ENCODE results near the gene NR1D1. TPM values are rescaled to one million over a fixed set of nuclear protein-coding genes. Genes with fewer than 3 reads are reported as not detected.
A peak's percentile ranks its signal among the peaks of the same experiment; 100 is the strongest.

Gene NR1D1
- total and polyA plus RNA-seq, 2 of the 13 experiments (the other 11 are each of a cell fraction or from before 2014, with no cell fraction given) = 2.1 to 2.7 TPM

DNA sequence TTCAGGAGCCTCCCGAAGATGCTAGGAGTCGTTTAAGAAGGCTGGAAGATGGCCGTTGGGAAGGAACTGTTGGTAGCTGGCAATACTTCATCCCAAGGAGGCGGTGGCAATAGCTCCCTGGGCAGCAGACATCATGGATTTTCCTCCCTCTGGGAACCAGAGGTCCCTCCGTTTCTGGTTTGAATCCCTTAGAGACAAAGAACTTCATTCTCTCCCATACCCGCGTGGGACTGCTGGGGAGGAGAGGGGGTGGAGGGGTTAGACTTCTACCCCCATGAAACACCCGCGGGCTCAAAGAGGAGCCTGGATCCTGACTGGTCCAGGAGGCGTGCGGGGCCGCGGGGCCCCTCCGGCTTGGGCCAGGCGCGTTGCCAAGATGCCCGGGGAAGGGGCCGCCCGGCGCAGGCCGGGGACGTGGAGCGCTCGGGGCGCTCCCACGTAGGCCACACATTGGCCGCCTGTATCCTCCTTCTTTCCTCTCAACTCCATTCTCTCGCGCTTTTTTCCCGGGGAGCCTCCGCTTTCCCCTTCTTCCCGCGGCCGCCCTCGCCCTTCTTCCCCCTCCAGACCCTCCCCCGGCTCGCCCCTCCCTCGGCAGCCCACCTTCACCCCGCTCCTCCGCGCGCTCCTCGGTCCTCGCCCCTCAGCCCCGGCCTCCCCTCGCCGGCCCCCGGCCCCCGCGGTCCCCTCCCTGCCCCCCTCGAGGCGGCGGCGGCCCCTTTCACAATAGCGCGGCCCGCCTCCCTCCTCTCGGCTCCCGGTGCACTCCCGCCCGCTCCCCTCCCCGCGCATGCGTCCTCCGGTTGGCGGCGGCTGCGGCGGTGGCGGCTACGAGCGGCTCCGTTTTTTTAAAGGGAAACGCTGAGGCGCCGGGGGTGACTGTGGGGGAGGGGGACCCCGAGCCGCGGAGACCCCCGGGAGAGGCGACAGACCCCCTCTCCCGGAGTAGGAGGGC is 21.1 kb upstream of the NR1D1 start, which contains the start of gene MSL1 (continued):
- TF ChIP-seq ZNF138 (CRISPR knock-in tag; IDR thresholded peaks at IDR 0.05; ENCODE audit: low read depth) (no peak), IKZF1 (IDR thresholded peaks at IDR 0.05) (no peak), THAP11 (CRISPR knock-in tag; IDR thresholded peaks at IDR 0.05) (no peak; the same call in 1 of the 2 replicates), POLR2AphosphoS5 (IDR thresholded peaks at IDR 0.05; ENCODE audit: low read depth, low read length) (peak; percentile 63; the same call in 1 of the 2 replicates), SIX1 (CRISPR knock-in tag; IDR thresholded peaks at IDR 0.05; ENCODE audit: borderline replicate concordance) (no peak), MEIS1 (CRISPR knock-in tag; IDR thresholded peaks at IDR 0.05; ENCODE audit: borderline replicate concordance) (no peak), ZFP82 (CRISPR knock-in tag; IDR thresholded peaks at IDR 0.05; ENCODE audit: borderline replicate concordance) (peak; percentile 66; the same call in 1 of the 2 replicates), DMAP1 (CRISPR knock-in tag; IDR thresholded peaks at IDR 0.05) (no peak), ZNF496 (CRISPR knock-in tag; IDR thresholded peaks at IDR 0.05; ENCODE audit: insufficient replicate concordance) (no peak), ZNF451 (CRISPR knock-in tag; IDR thresholded peaks at IDR 0.05) (no peak), PITX1 (CRISPR knock-in tag; IDR thresholded peaks at IDR 0.05) (peak; percentile 4; the same call in 1 of the 2 replicates), SOX5 (CRISPR knock-in tag; IDR thresholded peaks at IDR 0.05; ENCODE audit: borderline replicate concordance) (peak; percentile 12; the same call in 1 of the 2 replicates), ZNF350 (CRISPR knock-in tag; IDR thresholded peaks at IDR 0.05; ENCODE audit: borderline replicate concordance, low read depth) (no peak), RORA (CRISPR knock-in tag; IDR thresholded peaks at IDR 0.05) (no peak), TRIM24 (CRISPR knock-in tag; IDR thresholded peaks at IDR 0.05) (no peak)
- TF ChIP-seq, protein P1, sequence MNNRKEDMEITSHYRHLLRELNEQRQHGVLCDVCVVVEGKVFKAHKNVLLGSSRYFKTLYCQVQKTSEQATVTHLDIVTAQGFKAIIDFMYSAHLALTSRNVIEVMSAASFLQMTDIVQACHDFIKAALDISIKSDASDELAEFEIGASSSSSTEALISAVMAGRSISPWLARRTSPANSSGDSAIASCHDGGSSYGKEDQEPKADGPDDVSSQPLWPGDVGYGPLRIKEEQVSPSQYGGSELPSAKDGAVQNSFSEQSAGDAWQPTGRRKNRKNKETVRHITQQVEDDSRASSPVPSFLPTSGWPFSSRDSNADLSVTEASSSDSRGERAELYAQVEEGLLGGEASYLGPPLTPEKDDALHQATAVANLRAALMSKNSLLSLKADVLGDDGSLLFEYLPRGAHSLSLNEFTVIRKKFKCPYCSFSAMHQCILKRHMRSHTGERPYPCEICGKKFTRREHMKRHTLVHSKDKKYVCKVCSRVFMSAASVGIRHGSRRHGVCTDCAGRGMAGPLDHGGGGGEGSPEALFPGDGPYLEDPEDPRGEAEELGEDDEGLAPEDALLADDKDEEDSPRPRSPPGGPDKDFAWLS (CRISPR knock-in tag; IDR thresholded peaks at IDR 0.05; ENCODE audit: borderline replicate concordance) = no peak; the same call in 1 of the 2 replicates
- TF ChIP-seq, protein P2, sequence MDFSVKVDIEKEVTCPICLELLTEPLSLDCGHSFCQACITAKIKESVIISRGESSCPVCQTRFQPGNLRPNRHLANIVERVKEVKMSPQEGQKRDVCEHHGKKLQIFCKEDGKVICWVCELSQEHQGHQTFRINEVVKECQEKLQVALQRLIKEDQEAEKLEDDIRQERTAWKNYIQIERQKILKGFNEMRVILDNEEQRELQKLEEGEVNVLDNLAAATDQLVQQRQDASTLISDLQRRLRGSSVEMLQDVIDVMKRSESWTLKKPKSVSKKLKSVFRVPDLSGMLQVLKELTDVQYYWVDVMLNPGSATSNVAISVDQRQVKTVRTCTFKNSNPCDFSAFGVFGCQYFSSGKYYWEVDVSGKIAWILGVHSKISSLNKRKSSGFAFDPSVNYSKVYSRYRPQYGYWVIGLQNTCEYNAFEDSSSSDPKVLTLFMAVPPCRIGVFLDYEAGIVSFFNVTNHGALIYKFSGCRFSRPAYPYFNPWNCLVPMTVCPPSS (IDR thresholded peaks at IDR 0.05) = no peak
- TF ChIP-seq, protein P3, sequence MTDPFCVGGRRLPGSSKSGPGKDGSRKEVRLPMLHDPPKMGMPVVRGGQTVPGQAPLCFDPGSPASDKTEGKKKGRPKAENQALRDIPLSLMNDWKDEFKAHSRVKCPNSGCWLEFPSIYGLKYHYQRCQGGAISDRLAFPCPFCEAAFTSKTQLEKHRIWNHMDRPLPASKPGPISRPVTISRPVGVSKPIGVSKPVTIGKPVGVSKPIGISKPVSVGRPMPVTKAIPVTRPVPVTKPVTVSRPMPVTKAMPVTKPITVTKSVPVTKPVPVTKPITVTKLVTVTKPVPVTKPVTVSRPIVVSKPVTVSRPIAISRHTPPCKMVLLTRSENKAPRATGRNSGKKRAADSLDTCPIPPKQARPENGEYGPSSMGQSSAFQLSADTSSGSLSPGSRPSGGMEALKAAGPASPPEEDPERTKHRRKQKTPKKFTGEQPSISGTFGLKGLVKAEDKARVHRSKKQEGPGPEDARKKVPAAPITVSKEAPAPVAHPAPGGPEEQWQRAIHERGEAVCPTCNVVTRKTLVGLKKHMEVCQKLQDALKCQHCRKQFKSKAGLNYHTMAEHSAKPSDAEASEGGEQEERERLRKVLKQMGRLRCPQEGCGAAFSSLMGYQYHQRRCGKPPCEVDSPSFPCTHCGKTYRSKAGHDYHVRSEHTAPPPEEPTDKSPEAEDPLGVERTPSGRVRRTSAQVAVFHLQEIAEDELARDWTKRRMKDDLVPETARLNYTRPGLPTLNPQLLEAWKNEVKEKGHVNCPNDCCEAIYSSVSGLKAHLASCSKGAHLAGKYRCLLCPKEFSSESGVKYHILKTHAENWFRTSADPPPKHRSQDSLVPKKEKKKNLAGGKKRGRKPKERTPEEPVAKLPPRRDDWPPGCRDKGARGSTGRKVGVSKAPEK (CRISPR knock-in tag; IDR thresholded peaks at IDR 0.05; ENCODE audit: borderline replicate concordance) = no peak
- TF ChIP-seq, protein P4, sequence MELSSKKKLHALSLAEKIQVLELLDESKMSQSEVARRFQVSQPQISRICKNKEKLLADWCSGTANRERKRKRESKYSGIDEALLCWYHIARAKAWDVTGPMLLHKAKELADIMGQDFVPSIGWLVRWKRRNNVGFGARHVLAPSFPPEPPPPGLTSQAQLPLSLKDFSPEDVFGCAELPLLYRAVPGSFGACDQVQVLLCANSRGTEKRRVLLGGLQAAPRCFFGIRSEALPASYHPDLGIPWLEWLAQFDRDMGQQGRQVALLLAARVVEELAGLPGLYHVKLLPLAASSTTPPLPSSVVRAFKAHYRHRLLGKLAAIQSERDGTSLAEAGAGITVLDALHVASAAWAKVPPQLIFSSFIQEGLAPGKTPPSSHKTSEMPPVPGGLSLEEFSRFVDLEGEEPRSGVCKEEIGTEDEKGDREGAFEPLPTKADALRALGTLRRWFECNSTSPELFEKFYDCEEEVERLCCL (CRISPR knock-in tag; IDR thresholded peaks at IDR 0.05; ENCODE audit: borderline replicate concordance) = no peak
- TF ChIP-seq, protein P5, sequence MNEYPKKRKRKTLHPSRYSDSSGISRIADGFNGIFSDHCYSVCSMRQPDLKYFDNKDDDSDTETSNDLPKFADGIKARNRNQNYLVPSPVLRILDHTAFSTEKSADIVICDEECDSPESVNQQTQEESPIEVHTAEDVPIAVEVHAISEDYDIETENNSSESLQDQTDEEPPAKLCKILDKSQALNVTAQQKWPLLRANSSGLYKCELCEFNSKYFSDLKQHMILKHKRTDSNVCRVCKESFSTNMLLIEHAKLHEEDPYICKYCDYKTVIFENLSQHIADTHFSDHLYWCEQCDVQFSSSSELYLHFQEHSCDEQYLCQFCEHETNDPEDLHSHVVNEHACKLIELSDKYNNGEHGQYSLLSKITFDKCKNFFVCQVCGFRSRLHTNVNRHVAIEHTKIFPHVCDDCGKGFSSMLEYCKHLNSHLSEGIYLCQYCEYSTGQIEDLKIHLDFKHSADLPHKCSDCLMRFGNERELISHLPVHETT (CRISPR knock-in tag; conservative IDR thresholded peaks at IDR 0.05) = peak; percentile 88
